Measurements from ENCODE around the gene SIGLEC9.
"Not testable (repeated sequence)": the region's sequence is repeated elsewhere in the genome, so short reads cannot be mapped to it uniquely, and the experiment has no call there.

The SIGLEC9 gene

GRCh38 chr19:51137792-51138425, 13.2 kb downstream of the SIGLEC9 start:
- no peak overlapping the region for H3K4me3 ChIP-seq (ENCODE audit: low read length)
- TF ChIP-seq, protein P1, sequence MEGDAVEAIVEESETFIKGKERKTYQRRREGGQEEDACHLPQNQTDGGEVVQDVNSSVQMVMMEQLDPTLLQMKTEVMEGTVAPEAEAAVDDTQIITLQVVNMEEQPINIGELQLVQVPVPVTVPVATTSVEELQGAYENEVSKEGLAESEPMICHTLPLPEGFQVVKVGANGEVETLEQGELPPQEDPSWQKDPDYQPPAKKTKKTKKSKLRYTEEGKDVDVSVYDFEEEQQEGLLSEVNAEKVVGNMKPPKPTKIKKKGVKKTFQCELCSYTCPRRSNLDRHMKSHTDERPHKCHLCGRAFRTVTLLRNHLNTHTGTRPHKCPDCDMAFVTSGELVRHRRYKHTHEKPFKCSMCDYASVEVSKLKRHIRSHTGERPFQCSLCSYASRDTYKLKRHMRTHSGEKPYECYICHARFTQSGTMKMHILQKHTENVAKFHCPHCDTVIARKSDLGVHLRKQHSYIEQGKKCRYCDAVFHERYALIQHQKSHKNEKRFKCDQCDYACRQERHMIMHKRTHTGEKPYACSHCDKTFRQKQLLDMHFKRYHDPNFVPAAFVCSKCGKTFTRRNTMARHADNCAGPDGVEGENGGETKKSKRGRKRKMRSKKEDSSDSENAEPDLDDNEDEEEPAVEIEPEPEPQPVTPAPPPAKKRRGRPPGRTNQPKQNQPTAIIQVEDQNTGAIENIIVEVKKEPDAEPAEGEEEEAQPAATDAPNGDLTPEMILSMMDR (conservative IDR thresholded peaks at IDR 0.05; ENCODE audit: low read length), result no peak
- no peak for DNase-seq (ENCODE audit: low read depth)

DNA sequence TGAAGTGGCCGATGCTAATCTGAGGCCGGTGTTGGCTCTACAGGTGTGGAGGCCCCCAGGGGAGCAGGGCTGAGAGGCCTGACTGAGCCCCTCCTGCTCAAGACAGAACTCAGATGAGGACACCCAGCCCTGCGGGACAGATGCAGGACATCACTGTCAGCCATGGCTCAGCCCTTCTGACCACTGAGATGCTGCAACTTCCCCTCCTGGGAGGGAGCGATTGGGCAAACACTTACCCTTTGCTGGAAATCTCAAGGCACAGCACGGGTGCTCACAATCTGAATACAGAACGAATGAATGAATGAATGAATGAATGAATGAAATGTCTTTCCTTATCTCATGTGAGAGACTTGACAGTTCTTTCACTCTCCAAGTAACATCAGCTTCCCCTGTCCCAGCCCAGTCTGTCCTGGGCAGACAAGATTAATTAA, 13.9 kb downstream of the SIGLEC9 start:
- no peak for DNase-seq (ENCODE audit: low read depth)
- no peak overlapping the region for H3K4me3 ChIP-seq (ENCODE audit: low read length)

DNA sequence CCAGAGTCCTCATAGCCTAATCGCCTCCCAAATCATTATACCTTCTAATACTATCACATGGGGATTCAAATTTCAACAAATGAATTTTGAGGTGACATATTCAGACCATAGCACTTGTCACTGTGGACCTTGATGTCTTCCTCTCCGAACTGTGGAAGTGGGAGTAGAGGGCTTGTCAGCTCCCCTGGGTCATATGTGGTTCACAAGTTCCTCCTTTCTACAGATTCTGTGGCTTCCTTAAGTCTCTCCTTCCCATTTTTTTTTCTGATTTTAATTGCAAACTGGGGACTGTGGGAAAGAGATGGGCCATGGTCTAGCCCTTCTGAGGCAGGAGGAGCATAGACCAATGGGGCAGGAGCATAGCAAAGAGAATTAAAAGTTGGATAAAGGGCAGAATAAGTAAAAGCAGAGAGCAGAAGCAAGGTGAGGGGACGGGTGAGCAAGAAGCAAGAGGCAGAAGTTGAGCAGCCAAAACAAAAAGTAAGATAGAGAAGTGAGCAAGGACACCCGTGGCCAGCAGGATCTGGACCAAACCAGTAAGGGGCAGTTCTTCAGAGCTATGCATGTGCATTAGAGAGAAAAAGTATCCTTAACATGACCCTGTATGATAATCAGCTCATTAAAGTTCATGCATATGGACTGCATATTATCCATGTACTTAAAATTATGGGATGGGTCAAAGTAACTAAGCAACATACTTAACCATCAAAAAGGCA, 14.8 kb downstream of the SIGLEC9 start:
- TF ChIP-seq, protein P1 (conservative IDR thresholded peaks at IDR 0.05; ENCODE audit: low read length), result no peak
- H3K4me3 ChIP-seq (ENCODE audit: low read length), result no peak overlapping the region
- DNase-seq (ENCODE audit: low read depth), result no peak

More for the DNA sequence above, 13.9 kb downstream of the SIGLEC9 start:
- TF ChIP-seq, protein P1 (conservative IDR thresholded peaks at IDR 0.05; ENCODE audit: low read length), result no peak

- no peak overlapping the region for H3K4me3 ChIP-seq (ENCODE audit: low read length)
- TF ChIP-seq, protein P1 (conservative IDR thresholded peaks at IDR 0.05; ENCODE audit: low read length), result no peak
- no peak for DNase-seq (ENCODE audit: low read depth)
These were observed 15.7 kb downstream of the SIGLEC9 start for GRCh38 chr19:51140441-51140840.

GRCh38 chr19:51141181-51141580, 16.5 kb downstream of the SIGLEC9 start:
- TF ChIP-seq, protein P1 (conservative IDR thresholded peaks at IDR 0.05; ENCODE audit: low read length), result no peak
- DNase-seq (ENCODE audit: low read depth), result no peak
- H3K4me3 ChIP-seq (ENCODE audit: low read length), result no peak overlapping the region

GRCh38 chr19:51142119-51142518, 17.4 kb downstream of the SIGLEC9 start, which contains the start of gene SIGLEC7:
TSS of gene SIGLEC7 (plus strand) at chr19:51142301. CDS start at chr19:51142370, 69 bp downstream.
- TF ChIP-seq, protein P1 (conservative IDR thresholded peaks at IDR 0.05; ENCODE audit: low read length), result no peak
- no peak for DNase-seq (ENCODE audit: low read depth)
- H3K4me3 ChIP-seq (ENCODE audit: low read length), result no peak within 1 kb of the TSS

- H3K4me3 ChIP-seq (ENCODE audit: low read length); DNase-seq (ENCODE audit: low read depth): not testable (repeated sequence)
These were observed 18.2 kb downstream of the SIGLEC9 start for GRCh38 chr19:51142809-51143475.

Data from AG10803 (cell line).